ENCODE data around the gene ZBTB44.

DNA sequence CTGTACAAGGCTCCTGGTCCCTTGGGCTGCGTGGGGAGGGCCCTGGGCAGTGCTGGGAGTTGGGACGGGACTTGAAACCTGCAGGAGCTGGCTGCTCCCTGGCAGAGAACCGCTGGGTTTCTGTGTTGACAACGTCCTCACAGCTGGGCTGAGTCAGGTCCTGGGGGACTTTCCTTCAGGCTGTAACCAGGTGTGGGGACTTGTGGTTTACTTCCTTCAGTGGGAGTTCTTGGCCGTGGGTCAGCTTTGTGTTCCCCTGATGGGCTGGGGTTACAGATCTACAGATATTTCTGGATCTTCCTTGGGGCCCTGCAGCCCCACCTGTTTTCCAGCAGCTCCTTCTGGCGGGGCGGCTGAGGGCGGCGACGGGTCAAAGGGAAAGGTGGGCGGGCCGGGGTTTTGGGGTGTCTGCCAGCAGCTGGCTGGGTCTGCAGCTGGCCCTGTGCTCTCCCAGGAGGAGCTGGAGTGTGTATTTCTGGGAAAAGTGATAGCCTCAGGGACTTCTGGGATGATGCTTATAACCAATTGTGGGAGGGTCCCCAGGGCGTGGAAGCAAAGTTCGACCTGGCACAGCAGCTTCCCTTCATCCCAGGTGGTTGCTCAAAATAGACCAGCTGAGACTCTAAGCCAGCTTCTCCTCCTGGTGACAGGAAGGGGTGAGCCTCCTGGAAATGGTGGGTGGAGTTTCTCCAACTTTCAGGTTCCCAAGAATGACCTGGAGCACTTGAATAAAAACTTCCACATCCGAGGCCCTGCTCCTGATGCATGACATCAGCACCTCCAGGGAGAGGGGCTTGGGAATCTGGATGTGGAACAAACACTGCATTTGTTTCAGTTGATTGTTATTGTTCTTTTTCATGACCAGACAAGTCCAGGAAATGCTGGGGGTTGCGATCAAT is 136.0 kb downstream of the ZBTB44 start:
- TF ChIP-seq, protein P1, sequence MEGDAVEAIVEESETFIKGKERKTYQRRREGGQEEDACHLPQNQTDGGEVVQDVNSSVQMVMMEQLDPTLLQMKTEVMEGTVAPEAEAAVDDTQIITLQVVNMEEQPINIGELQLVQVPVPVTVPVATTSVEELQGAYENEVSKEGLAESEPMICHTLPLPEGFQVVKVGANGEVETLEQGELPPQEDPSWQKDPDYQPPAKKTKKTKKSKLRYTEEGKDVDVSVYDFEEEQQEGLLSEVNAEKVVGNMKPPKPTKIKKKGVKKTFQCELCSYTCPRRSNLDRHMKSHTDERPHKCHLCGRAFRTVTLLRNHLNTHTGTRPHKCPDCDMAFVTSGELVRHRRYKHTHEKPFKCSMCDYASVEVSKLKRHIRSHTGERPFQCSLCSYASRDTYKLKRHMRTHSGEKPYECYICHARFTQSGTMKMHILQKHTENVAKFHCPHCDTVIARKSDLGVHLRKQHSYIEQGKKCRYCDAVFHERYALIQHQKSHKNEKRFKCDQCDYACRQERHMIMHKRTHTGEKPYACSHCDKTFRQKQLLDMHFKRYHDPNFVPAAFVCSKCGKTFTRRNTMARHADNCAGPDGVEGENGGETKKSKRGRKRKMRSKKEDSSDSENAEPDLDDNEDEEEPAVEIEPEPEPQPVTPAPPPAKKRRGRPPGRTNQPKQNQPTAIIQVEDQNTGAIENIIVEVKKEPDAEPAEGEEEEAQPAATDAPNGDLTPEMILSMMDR (IDR thresholded peaks at IDR 0.05), result no peak
- no peak for TF ChIP-seq POLR2A (IDR thresholded peaks at IDR 0.05)

Data from esophagus squamous epithelium (tissue), 4 donors.